Measurements from ENCODE around the gene EML1.
"Not testable (repeated sequence)": the region's sequence is repeated elsewhere in the genome, so short reads cannot be mapped to it uniquely, and the experiment has no call there.

EML1 gene

GRCh38 chr14:99943620-99944019, 150.4 kb downstream of the EML1 start:
- no peak for DNase-seq

GRCh38 chr14:99944241-99944651, 151.0 kb downstream of the EML1 start:
- no peak for DNase-seq

GRCh38 chr14:99945732-99946651, 152.8 kb downstream of the EML1 start:
- DNase-seq, result no peak

- peak; percentile 67 for DNase-seq
Observed at GRCh38 chr14:99946652-99947489, 153.7 kb downstream of the EML1 start.

GRCh38 chr14:99947695-99948094, 154.5 kb downstream of the EML1 start:
- DNase-seq, result no peak

GRCh38 chr14:99949011-99949732, 156.0 kb downstream of the EML1 start:
- not testable (repeated sequence) for DNase-seq

- DNase-seq, result no peak
Observed at GRCh38 chr14:99950181-99950580, 157.0 kb downstream of the EML1 start.

GRCh38 chr14:99951085-99951484, 157.9 kb downstream of the EML1 start:
- DNase-seq, result no peak

GRCh38 chr14:99952039-99952438, 158.8 kb downstream of the EML1 start:
- no peak for DNase-seq

GRCh38 chr14:99952453-99952852, 159.2 kb downstream of the EML1 start:
- DNase-seq, result no peak

- DNase-seq, result no peak
Observed at GRCh38 chr14:99955826-99956455, 162.7 kb downstream of the EML1 start.

- DNase-seq, result no peak
Observed at GRCh38 chr14:99958380-99958779, 165.2 kb downstream of the EML1 start.

GRCh38 chr14:99961826-99962518, 168.8 kb downstream of the EML1 start:
- no peak for DNase-seq

GRCh38 chr14:99964979-99965378, 171.8 kb downstream of the EML1 start:
- no peak for DNase-seq

GRCh38 chr14:99966037-99966835, 173.0 kb downstream of the EML1 start:
- DNase-seq, result no peak

GRCh38 chr14:99966912-99967311, 173.7 kb downstream of the EML1 start:
- no peak for DNase-seq

- no peak for DNase-seq
Observed at GRCh38 chr14:99968191-99968920, 175.1 kb downstream of the EML1 start.

- no peak for DNase-seq
Observed at GRCh38 chr14:99968941-99969340, 175.7 kb downstream of the EML1 start.

GRCh38 chr14:99969673-99970322, 176.6 kb downstream of the EML1 start:
- no peak for DNase-seq

All from stimulated activated CD4-positive, alpha-beta T cell treated with anti-CD3 and anti-CD28 coated beads, Interleukin-2, amount 100 ng/mL, for 24 hours (primary cell).